SK-N-SH (cell line): ENCODE data around the gene ARHGEF10L.

Experiments used
- EP300 ChIP-seq, 2 experiments: IDR thresholded peaks; 2 replicates each; pipeline versions ENCODE4 v1.4.0 to v1.6.1; 2012; ENCODE audit warnings: borderline replicate concordance in 1 of 2, low read depth in 1 of 2, low read length in 1 of 2
- MAX ChIP-seq: IDR thresholded peaks from 2 replicates; pipeline ENCODE4 v1.4.0; 2012; ENCODE audit warnings: low read depth
- NFIC ChIP-seq: IDR thresholded peaks from 2 replicates; pipeline ENCODE4 v1.4.0; 2012; ENCODE audit warnings: borderline replicate concordance
- POLR2AphosphoS5 ChIP-seq: IDR thresholded peaks from 2 replicates; pipeline ENCODE4 v1.6.1; 2012; ENCODE audit warnings: low read depth, low read length
- TF ChIP-seq, protein P1 (sequence below): fragments of 200-600 bp; sonication (generic); IDR thresholded peaks from 2 replicates; pipeline ENCODE4 v1.6.1; 2017; ENCODE audit warnings: antibody characterized with exemption, mild to moderate bottlenecking, moderate library complexity

DNA sequence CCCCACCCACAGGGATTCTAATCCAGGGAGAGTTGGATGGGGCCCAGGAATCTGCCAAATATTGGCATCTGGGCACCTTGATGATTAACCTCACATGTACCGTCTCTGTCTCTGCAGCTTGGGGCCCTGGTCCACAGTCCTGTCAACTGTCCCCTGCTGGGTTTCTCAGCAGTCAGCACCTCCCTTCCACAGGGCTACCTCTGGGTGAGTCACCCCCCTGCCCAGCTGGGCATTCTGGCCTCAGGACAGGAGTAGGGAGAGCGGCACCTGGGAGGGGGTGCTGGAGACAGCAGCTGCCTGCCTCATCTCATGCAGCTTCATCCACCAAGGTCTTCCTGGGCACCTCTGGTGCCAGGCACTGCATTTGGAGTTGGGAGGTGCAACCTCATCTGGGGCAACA lies 115.0 kb downstream of the ARHGEF10L start:
- TF ChIP-seq, protein P1, sequence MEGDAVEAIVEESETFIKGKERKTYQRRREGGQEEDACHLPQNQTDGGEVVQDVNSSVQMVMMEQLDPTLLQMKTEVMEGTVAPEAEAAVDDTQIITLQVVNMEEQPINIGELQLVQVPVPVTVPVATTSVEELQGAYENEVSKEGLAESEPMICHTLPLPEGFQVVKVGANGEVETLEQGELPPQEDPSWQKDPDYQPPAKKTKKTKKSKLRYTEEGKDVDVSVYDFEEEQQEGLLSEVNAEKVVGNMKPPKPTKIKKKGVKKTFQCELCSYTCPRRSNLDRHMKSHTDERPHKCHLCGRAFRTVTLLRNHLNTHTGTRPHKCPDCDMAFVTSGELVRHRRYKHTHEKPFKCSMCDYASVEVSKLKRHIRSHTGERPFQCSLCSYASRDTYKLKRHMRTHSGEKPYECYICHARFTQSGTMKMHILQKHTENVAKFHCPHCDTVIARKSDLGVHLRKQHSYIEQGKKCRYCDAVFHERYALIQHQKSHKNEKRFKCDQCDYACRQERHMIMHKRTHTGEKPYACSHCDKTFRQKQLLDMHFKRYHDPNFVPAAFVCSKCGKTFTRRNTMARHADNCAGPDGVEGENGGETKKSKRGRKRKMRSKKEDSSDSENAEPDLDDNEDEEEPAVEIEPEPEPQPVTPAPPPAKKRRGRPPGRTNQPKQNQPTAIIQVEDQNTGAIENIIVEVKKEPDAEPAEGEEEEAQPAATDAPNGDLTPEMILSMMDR, result no peak
- no peak for TF ChIP-seq POLR2AphosphoS5
- TF ChIP-seq MAX, result no peak
- TF ChIP-seq NFIC, result no peak
- no peak for TF ChIP-seq EP300 (IDR thresholded peaks at IDR 0.05; ENCODE audit: borderline replicate concordance in 1 of 2, low read depth in 1 of 2, low read length in 1 of 2)
